Adipose tissue (tissue), 3 donors: Measurements from ENCODE around the gene FGR. TPM values are rescaled to one million over a fixed set of nuclear protein-coding genes. Genes with fewer than 3 reads are reported as not detected.

ENCODE experiments used
- H3K27ac ChIP-seq: one replicate; pipeline ENCODE4 v1.5.1; 2013; ENCODE audit warnings: low read depth, low read length
- WGBS, 3 donors: extraction: QIAGEN DNeasy Blood & Tissue Kit; methylation state at CpG; one replicate each; pipeline ENCODE4 v1.1.7; 2013; 5-methylcytosine and 5-hydroxymethylcytosine counted together
- polyA plus RNA-seq, 3 donors: library from polyadenylated mRNA; stranded (reverse); fragments of 200-250 nt; gene quantifications; one replicate each; pipeline ENCODE4 v1.2.3, GENCODE V29; 2013
- donor health status: healthy with polysubstance abuse.
- donor health status: Bipolar disorder and iron deficiency.
- donor health status: healthy.

Gene FGR
- polyA plus RNA-seq, 3 donors, result 4.2 to 39.8 (median 33.9) TPM

DNA sequence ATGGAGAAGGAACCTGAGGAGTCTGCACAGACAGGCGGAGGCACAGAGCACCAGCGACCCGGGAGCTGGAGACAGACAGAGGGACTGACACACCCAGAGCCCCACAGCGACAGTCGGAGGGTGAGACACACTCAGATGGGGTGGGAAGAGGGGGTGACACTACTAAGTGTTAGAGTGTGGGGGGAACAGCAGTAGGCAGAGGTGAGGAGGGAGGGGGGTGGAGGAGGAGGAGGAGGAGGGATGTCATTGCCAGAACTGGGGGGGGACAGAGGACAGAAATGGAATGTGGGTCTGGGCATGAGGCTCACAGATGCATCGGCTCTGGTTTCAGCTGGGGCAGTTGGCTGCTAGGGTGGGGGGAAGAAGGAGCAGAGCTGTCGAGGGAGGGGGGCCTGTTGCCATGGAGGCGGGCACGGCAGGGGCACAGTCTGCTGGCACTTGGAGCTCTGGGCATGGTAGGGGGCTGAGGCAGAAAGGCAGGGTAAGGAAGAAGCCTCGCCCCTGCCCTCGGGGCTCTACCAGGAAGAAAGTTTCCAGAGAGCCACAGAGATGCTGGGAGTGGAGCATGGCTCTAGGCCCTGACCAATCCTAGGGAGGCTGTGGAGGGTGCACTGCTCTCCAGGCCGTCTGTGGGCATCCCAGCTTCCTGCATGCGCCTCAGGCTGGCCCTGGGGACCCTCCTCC, 68.4 kb downstream of the FGR start:
- no peak overlapping the region for H3K27ac ChIP-seq
- 64 to 88% (median 70%) methylated on average over 12 to 13 of the region's 13 CpGs for WGBS, 3 donors

DNA sequence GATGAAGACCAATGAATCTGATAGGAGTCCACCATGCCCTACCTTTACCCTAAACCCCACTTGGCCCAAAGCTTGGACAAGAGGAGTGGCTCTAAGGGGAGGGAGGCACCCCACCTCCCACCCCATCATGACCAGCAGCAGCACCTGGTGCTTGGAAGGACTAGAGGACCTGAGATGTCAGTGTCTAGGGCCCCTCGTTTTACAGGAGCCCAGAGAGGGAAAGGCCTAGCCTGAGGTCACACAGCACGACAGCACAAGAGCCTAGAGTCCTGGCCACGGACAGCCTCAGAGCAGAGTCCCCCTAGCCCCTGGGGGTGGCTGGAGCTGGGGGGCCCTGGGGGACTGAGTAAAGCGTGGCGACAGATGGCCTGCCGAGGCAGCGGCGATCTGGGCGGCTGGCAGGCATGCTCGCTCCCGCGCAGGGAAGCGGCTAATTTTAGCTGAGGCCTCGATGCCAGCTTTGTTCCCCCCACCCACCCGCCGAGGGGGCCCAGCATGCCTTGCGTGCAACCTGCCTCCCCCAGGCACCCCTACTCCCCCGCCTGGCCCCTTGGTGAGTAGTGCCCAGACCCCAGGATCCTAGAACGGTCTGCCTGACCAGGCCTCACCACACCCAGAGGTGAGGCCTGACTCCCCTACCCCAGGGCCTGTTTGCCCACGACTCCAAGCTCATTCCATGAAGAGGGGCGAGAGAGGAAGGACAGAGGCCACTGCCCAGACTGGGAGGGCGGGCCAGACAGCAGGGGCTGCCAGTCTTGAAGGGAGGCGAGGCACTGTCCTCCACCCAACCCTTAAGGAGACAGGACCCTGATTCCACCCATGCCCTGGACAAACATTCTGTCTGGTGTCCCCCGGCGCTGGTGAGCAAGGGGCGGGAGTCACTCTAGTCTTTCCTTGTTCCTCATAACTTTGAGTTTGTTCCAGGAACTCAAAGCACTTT, 70.0 kb downstream of the FGR start:
- WGBS, 3 donors, result 67 to 76% (median 73%) methylated on average over 26 of the region's 26 CpGs
- no peak overlapping the region for H3K27ac ChIP-seq

DNA sequence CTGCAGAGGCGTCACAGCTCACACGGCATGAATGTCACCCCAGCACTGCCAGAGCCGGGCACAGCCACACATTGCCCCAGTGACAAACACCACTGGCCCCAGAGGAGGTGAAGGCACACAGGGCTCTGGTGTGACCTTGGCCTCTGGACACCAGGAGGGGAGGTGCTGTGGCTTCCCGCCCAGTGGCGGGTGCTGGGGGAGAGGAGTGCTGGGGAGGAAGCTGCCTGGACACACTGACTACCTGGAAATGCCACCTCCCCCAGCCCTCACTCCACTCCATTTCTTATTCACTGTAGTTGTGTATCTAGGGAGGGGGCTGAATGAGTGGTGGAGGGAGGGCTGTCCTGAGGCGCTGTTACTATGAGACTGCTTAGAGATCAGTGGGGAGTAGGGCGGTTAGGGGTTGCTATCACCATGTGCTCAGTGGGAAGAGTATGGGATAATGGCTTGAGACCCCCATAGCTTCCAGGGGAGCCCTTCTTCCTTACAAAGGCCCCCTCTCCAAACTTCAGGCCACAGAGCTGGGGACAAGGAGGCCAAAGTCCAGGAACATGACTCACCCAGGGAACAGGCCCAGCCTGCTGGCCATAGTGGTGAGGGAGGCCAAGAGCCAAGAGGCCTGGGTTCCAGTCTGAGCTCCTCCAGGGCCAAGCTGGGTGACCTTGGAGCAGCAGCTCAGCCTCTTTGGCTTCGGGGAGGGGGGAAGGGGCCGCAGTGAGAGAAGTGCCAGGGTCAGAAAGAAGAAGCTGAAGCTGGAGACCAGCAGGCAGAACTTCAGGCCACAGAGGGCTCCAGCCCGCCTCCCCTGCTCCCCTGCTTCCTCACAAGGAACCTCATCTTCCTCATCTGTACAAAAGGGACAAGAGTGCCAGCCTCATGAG, 71.2 kb downstream of the FGR start:
- 22 to 53% (median 46%) methylated on average over 10 of the region's 10 CpGs for WGBS, 3 donors
- peak overlapping the region; percentile 44 for H3K27ac ChIP-seq

DNA sequence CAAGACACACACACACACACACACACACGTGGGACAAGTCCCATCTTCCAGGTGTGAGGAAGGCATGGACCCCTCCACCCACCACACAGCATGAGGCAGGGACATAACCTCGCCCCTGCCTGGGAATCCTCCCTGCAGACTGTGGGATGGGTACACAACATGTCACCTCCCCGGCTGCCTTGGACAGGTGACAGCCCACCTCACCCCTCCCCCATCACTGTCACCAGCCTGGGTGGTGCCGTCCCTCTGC, 71.7 kb downstream of the FGR start:
- H3K27ac ChIP-seq, result peak overlapping the region; percentile 44
- WGBS, 3 donors, result 33 to 63% (median 47%) methylated on average over 4 of the region's 4 CpGs

DNA sequence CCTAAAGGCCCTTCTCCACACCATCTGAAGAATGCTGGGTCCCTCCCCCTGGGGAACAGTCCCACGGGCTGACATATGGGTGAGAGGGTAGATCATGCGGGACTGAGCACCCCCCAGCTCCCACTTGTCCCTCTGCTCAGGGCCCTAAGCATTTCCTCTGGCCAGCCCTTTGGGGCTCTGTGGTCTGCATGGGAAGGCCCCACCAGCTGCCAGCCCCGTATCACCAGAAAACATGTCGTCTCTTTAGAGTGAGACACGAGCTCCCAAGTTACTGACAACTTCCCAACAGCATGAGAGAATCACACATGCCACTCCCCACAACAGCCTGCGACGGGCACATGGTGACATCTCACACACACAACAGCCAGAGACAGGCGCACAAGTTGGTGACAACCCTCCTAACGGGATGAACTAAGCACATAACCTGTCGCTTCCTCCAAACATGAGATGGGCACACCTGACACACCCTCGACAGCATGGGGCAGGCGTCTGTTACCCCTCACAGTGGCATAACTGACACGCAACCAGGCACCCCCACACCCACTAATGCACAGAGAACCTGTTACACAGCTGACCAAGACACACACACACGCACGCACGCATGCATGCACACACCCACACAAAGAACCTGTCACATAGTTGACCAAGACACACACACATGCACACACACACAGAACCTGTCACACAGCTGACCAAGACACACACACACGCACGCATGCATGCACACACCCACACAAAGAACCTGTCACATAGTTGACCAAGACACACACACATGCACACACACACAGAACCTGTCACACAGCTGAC, 72.2 kb downstream of the FGR start:
- H3K27ac ChIP-seq, result no peak overlapping the region
- WGBS, 3 donors, result 66 to 70% (median 69%) methylated on average over 18 of the region's 18 CpGs

Other genes starting within 250 kb of the FGR start
- 1 to 10 TPM in 1 of 3 donors, under 1 TPM in 2; 0.43 to 1.2 (median 0.94) TPM for gene GPR3, start 242.6 kb downstream of the FGR start, polyA plus RNA-seq
- 10 to 100 TPM; 29.9 to 51.7 (median 41.3) TPM for gene WASF2, start 145.0 kb downstream of the FGR start, polyA plus RNA-seq
- gene AHDC1, start 31.0 kb downstream of the FGR start, polyA plus RNA-seq, result 10 to 100 TPM in 1 of 3 donors, 1 to 10 TPM in 2; 8.6 to 12.6 (median 9.0) TPM
- gene IFI6, start 37.0 kb upstream of the FGR start, polyA plus RNA-seq, result 100 to 1,000 TPM in 1 of 3 donors, 10 to 100 TPM in 2; 46.7 to 115 (median 52.2) TPM
- 1 to 10 TPM; 3.3 to 5.4 (median 4.3) TPM for gene FAM76A, start 90.8 kb upstream of the FGR start, polyA plus RNA-seq
- 10 to 100 TPM; 14.5 to 52.0 (median 47.5) TPM for gene STX12, start 138.0 kb upstream of the FGR start, polyA plus RNA-seq
- gene PPP1R8, start 195.6 kb upstream of the FGR start, polyA plus RNA-seq, result 10 to 100 TPM; 12.3 to 27.6 (median 26.9) TPM
- 10 to 100 TPM in 2 of 3 donors, 1 to 10 TPM in 1; 4.8 to 38.9 (median 26.1) TPM for gene THEMIS2, start 237.4 kb upstream of the FGR start, polyA plus RNA-seq